ENCODE results near the gene CUZD1.

The CUZD1 gene

GRCh38 chr10:122853665-122854313 lies 8.1 kb upstream of the CUZD1 start:
- DNase-seq, result no peak

- DNase-seq, result no peak
Measured at GRCh38 chr10:122852261-122852660, 6.6 kb upstream of the CUZD1 start.

GRCh38 chr10:122850705-122851640 lies 5.3 kb upstream of the CUZD1 start:
- no peak for DNase-seq

GRCh38 chr10:122849900-122850605 lies 4.4 kb upstream of the CUZD1 start:
- DNase-seq, result no peak

GRCh38 chr10:122849090-122849489 lies 3.4 kb upstream of the CUZD1 start:
- DNase-seq, result no peak

- DNase-seq, result no peak
Measured at GRCh38 chr10:122847782-122848604, 2.3 kb upstream of the CUZD1 start.

GRCh38 chr10:122844146-122844545 lies 1.5 kb downstream of the CUZD1 start:
- no peak for DNase-seq

GRCh38 chr10:122841569-122841968 lies 4.1 kb downstream of the CUZD1 start:
- no peak for DNase-seq

GRCh38 chr10:122839505-122839904 lies 6.2 kb downstream of the CUZD1 start:
- no peak for DNase-seq

- no peak for DNase-seq
Measured at GRCh38 chr10:122838880-122839279, 6.8 kb downstream of the CUZD1 start.

- no peak for DNase-seq
Measured at GRCh38 chr10:122835908-122836307, 9.7 kb downstream of the CUZD1 start.

GRCh38 chr10:122830965-122831353 lies 14.7 kb downstream of the CUZD1 start:
- DNase-seq, result no peak

GRCh38 chr10:122830273-122830964 lies 15.2 kb downstream of the CUZD1 start:
- no peak for DNase-seq

GRCh38 chr10:122829454-122829853 lies 16.2 kb downstream of the CUZD1 start:
- no peak for DNase-seq

GRCh38 chr10:122828716-122829255 lies 16.9 kb downstream of the CUZD1 start:
- no peak for DNase-seq

- DNase-seq, result no peak
Measured at GRCh38 chr10:122827302-122827701, 18.4 kb downstream of the CUZD1 start.

- DNase-seq, result no peak
Measured at GRCh38 chr10:122822973-122823690, 22.5 kb downstream of the CUZD1 start.

- no peak for DNase-seq
Measured at GRCh38 chr10:122821808-122822207, 23.8 kb downstream of the CUZD1 start.

- no peak for DNase-seq
Measured at GRCh38 chr10:122815458-122815857, 30.2 kb downstream of the CUZD1 start.

- DNase-seq, result no peak
Measured at GRCh38 chr10:122814493-122814892, 31.2 kb downstream of the CUZD1 start.

- no peak for DNase-seq
Measured at GRCh38 chr10:122812751-122813150, 32.9 kb downstream of the CUZD1 start.

All from activated CD8-positive, alpha-beta memory T cell treated with anti-CD3 and anti-CD28 coated beads, Interleukin-2, amount 50 U/mL, for 4 hours (primary cell).